Measurements from ENCODE around the gene KCNE5. TPM values are rescaled to one million over a fixed set of nuclear protein-coding genes. Genes with fewer than 3 reads are reported as not detected.

KCNE5 gene
- polyA plus RNA-seq, 1 donor (not counting 4 experiments of a cell fraction or from before 2014, with no cell fraction given), result 0.46 TPM

GRCh38 chrX:109596015-109596414 is 29.0 kb downstream of the KCNE5 start:
- DNase-seq (ENCODE audit: low read depth, low spot score) (no peak), FAIRE-seq (no peak)
- Histone ChIP-seq H3K27me3 (ENCODE audit: control insufficient read depth, extremely low read depth, insufficient read depth, low read length) (peaks cover 13% of the 10 kb centered on the region), H3K4me1 (ENCODE audit: control insufficient read depth, extremely low read depth, insufficient read depth, low read length) (no peaks in the 10 kb centered on the region), H2AFZ (ENCODE audit: control insufficient read depth, low read length) (no peak overlapping the region), H4K20me1 (ENCODE audit: control insufficient read depth, extremely low read depth, insufficient read depth, low read length) (no peaks in the 10 kb centered on the region), H3K79me2 (ENCODE audit: control insufficient read depth, insufficient read depth, low read length) (no peaks in the 10 kb centered on the region), H3K27ac (ENCODE audit: control insufficient read depth, insufficient read depth, low read length) (no peak overlapping the region), H3K9me3 (ENCODE audit: control insufficient read depth, low read depth, low read length) (no peaks in the 10 kb centered on the region), H3K9ac (ENCODE audit: control insufficient read depth, extremely low read depth, insufficient read depth, low read length) (no peak overlapping the region), H3K9me1 (ENCODE audit: control insufficient read depth, extremely low read depth, insufficient read depth, low read length) (no peaks in the 10 kb centered on the region), H3K4me3 (ENCODE audit: control insufficient read depth in 2 of 3, extremely low read depth in 1 of 3, insufficient read depth in 2 of 3, low read depth in 1 of 3, low read length in 3 of 3) (no peak overlapping the region), H3K4me2 (ENCODE audit: control insufficient read depth, extremely low read depth, insufficient read depth, low read depth, low read length) (no peak overlapping the region), H3K36me3 (ENCODE audit: control insufficient read depth in 2 of 2, extremely low read depth in 1 of 2, insufficient read depth in 2 of 2, low read length in 2 of 2) (no peaks in the 10 kb centered on the region)
- TF ChIP-seq EZH2 (IDR thresholded peaks at IDR 0.05; ENCODE audit: low read length) (no peak), CTCF (optimal IDR thresholded peaks at IDR 0.05 in 1 of 3, IDR thresholded peaks at IDR 0.05 in 1 of 3, conservative IDR thresholded peaks at IDR 0.05 in 1 of 3; ENCODE audit: extremely low read depth in 1 of 3, insufficient read depth in 2 of 3, low read length in 3 of 3) (no peak)
- dilution Hi-C loops (cut with MboI; ENCODE audit: extremely low pct_ligation_motif_present, low sequenced_read_pairs), result no loop called here

- H3K9me1 ChIP-seq (ENCODE audit: control insufficient read depth, extremely low read depth, insufficient read depth, low read length), result no peaks in the 10 kb centered on the region
- DNase-seq (ENCODE audit: low read depth, low spot score) (no peak), FAIRE-seq (no peak)
- no peaks in the 10 kb centered on the region for H3K79me2 ChIP-seq (ENCODE audit: control insufficient read depth, insufficient read depth, low read length)
- no peaks in the 10 kb centered on the region for H3K9me3 ChIP-seq (ENCODE audit: control insufficient read depth, low read depth, low read length)
- no peaks in the 10 kb centered on the region for H3K36me3 ChIP-seq (ENCODE audit: control insufficient read depth in 2 of 2, extremely low read depth in 1 of 2, insufficient read depth in 2 of 2, low read length in 2 of 2)
- H3K4me3 ChIP-seq (ENCODE audit: control insufficient read depth in 2 of 3, extremely low read depth in 1 of 3, insufficient read depth in 2 of 3, low read depth in 1 of 3, low read length in 3 of 3), result no peak overlapping the region
- H3K27ac ChIP-seq (ENCODE audit: control insufficient read depth, insufficient read depth, low read length), result no peak overlapping the region
- no peaks in the 10 kb centered on the region for H3K4me1 ChIP-seq (ENCODE audit: control insufficient read depth, extremely low read depth, insufficient read depth, low read length)
- no peak overlapping the region for H3K9ac ChIP-seq (ENCODE audit: control insufficient read depth, extremely low read depth, insufficient read depth, low read length)
- H4K20me1 ChIP-seq (ENCODE audit: control insufficient read depth, extremely low read depth, insufficient read depth, low read length), result no peaks in the 10 kb centered on the region
- dilution Hi-C loops (cut with MboI; ENCODE audit: extremely low pct_ligation_motif_present, low sequenced_read_pairs), result no loop called here
- no peak for TF ChIP-seq CTCF (optimal IDR thresholded peaks at IDR 0.05 in 1 of 3, IDR thresholded peaks at IDR 0.05 in 1 of 3, conservative IDR thresholded peaks at IDR 0.05 in 1 of 3; ENCODE audit: extremely low read depth in 1 of 3, insufficient read depth in 2 of 3, low read length in 3 of 3)
- TF ChIP-seq EZH2 (IDR thresholded peaks at IDR 0.05; ENCODE audit: low read length), result no peak
- peaks cover 5% of the 10 kb centered on the region for H3K27me3 ChIP-seq (ENCODE audit: control insufficient read depth, extremely low read depth, insufficient read depth, low read length)
- no peak overlapping the region for H2AFZ ChIP-seq (ENCODE audit: control insufficient read depth, low read length)
- no peak overlapping the region for H3K4me2 ChIP-seq (ENCODE audit: control insufficient read depth, extremely low read depth, insufficient read depth, low read depth, low read length)
Measured at GRCh38 chrX:109590176-109590575, 34.8 kb downstream of the KCNE5 start.
